Measurements from ENCODE around the gene CCDC121. TPM values are rescaled to one million over a fixed set of nuclear protein-coding genes. Genes with fewer than 3 reads are reported as not detected.
A peak's percentile ranks its signal among the peaks of the same experiment; 100 is the strongest.

CCDC121 gene
- total RNA-seq, 1 experiment from 2014 or later = 4.7 TPM

DNA sequence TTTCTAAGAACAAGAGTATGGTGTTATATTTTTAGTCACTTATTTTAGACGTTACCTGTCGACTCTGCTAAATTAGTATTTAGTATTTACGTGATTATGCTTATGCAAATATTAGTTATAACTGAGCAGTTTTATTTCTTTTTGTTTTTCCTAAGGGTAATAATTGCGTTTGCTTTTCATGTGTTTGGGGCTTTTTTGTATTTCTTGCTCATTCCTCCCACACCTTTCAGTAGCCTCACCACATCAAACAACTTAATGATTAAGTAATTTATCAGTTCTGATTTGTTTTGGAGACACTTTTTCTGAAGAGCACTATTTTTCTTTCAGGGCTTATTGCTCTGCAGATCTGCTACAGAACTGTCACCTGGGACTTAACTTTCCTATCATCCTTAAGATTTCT lies 42.4 kb upstream of the CCDC121 start:
- TF ChIP-seq, protein P1, sequence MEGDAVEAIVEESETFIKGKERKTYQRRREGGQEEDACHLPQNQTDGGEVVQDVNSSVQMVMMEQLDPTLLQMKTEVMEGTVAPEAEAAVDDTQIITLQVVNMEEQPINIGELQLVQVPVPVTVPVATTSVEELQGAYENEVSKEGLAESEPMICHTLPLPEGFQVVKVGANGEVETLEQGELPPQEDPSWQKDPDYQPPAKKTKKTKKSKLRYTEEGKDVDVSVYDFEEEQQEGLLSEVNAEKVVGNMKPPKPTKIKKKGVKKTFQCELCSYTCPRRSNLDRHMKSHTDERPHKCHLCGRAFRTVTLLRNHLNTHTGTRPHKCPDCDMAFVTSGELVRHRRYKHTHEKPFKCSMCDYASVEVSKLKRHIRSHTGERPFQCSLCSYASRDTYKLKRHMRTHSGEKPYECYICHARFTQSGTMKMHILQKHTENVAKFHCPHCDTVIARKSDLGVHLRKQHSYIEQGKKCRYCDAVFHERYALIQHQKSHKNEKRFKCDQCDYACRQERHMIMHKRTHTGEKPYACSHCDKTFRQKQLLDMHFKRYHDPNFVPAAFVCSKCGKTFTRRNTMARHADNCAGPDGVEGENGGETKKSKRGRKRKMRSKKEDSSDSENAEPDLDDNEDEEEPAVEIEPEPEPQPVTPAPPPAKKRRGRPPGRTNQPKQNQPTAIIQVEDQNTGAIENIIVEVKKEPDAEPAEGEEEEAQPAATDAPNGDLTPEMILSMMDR (IDR thresholded peaks at IDR 0.05; ENCODE audit: insufficient read depth in 1 of 2, low read depth in 1 of 2, low read length in 1 of 2, severe bottlenecking in 1 of 2, unreplicated experiment in 1 of 2) = no peak
- intact Hi-C loops (cut with micrococcal nuclease; ENCODE audit: unreplicated experiment) = no loop called here
- no TSS peak for BruUV-seq (replicated peaks)
- no peaks in the 10 kb centered on the region for H3K9me3 Mint-ChIP-seq (ENCODE audit: unreplicated experiment)
- ChIA-PET POLR2A (no interaction called here), CTCF (no interaction called here)
- Histone ChIP-seq H3K4me3 (ENCODE audit: low read depth, low read length) (no peak overlapping the region), H3K36me3 (ENCODE audit: control insufficient read depth, insufficient read depth, low read length) (no peaks in the 10 kb centered on the region), H3K4me1 (no peaks in the 10 kb centered on the region), H3K9me3 (no peaks in the 10 kb centered on the region), H3K27me3 (replicated peaks; ENCODE audit: control insufficient read depth, insufficient read depth, low read length) (no peaks in the 10 kb centered on the region)
- H3K4me1 Mint-ChIP-seq (ENCODE audit: low read depth, unreplicated experiment) = no peaks in the 10 kb centered on the region
- no peak for DNase-seq
- no peak overlapping the region for H3K4me3 Mint-ChIP-seq (ENCODE audit: unreplicated experiment)
- no peaks in the 10 kb centered on the region for H3K27me3 Mint-ChIP-seq (ENCODE audit: insufficient read depth, unreplicated experiment)
- no peak overlapping the region for H3K27ac Mint-ChIP-seq (ENCODE audit: unreplicated experiment)
- peaks cover 81% of the 10 kb centered on the region for H3K36me3 Mint-ChIP-seq (ENCODE audit: insufficient read depth, unreplicated experiment)

DNA sequence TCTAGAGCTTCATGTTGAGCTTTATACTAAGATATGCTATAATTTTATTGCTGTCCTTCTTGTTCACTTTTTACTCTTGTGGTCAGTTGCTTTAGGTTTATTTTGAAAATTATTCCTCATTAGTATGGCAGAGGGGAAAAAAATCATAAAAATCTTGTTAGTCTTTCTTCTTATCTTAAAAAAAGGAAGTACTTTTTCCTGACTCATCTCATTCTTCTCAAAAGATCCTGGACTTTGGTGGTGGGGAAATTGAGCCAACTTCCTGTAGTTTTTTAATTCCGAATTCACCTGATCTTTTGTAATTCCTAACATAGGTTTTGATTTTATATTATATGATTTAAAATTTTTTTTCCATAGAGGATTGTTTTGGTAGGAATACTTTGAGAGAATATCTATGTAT lies 38.6 kb upstream of the CCDC121 start:
- no peak overlapping the region for H3K4me3 ChIP-seq (ENCODE audit: low read depth, low read length)
- ChIA-PET CTCF (no interaction called here), POLR2A (no interaction called here)
- H3K36me3 Mint-ChIP-seq (ENCODE audit: insufficient read depth, unreplicated experiment) = peaks cover 66% of the 10 kb centered on the region
- H3K36me3 ChIP-seq (ENCODE audit: control insufficient read depth, insufficient read depth, low read length) = no peaks in the 10 kb centered on the region
- no peak overlapping the region for H3K4me3 Mint-ChIP-seq (ENCODE audit: unreplicated experiment)
- TF ChIP-seq, protein P1 (IDR thresholded peaks at IDR 0.05; ENCODE audit: insufficient read depth in 1 of 2, low read depth in 1 of 2, low read length in 1 of 2, severe bottlenecking in 1 of 2, unreplicated experiment in 1 of 2) = no peak
- peaks cover 11% of the 10 kb centered on the region for H3K4me1 Mint-ChIP-seq (ENCODE audit: low read depth, unreplicated experiment)
- H3K9me3 Mint-ChIP-seq (ENCODE audit: unreplicated experiment) = no peaks in the 10 kb centered on the region
- no peaks in the 10 kb centered on the region for H3K27me3 ChIP-seq (replicated peaks; ENCODE audit: control insufficient read depth, insufficient read depth, low read length)
- no peak overlapping the region for H3K27ac Mint-ChIP-seq (ENCODE audit: unreplicated experiment)
- intact Hi-C loops (cut with micrococcal nuclease; ENCODE audit: unreplicated experiment) = no loop called here
- DNase-seq = no peak
- peaks cover 2% of the 10 kb centered on the region; the same call in 1 of the 2 replicates for H3K4me1 ChIP-seq
- H3K9me3 ChIP-seq = no peaks in the 10 kb centered on the region
- no TSS peak for BruUV-seq (replicated peaks)
- H3K27me3 Mint-ChIP-seq (ENCODE audit: insufficient read depth, unreplicated experiment) = no peaks in the 10 kb centered on the region

DNA sequence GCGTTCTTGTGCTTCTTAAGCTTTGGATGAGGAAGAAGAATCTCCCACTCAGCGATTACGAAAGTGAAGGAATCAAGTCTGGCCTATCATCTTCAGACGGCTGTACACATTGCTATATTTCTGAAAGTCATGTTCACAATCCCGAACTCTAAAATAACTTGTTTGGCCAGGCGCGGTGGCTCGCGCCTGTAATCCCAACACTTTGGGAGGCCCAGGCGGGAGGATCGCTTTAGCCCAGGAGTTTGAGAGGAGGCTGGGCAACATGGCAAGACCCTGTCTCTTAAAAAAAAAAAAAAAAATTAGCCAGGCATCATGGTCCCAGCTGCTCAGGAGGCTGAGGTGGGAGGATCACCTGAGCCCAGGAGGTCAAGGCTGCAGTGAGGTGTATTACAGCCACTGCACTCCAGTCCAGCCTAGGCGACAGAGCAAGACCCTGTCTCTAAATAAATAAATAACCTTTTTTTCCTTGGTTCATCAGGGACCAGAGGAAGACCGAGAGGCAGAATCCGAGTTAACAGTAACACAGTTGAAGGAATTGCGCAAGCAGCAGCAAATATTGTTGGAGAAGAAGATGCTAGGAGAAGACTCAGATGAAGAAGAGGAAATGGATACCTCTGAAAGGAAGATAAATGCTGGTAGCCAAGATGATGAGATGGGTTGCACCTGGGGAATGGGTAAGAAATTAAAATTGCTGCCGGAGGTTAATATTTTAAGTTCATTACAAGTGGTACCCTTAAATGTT lies 36.0 kb upstream of the CCDC121 start:
- CTCF ChIA-PET = interaction anchor here (1.0 to 2.4 kb wide), 2 partner anchors 18 to 24 kb away, joined by 4 to 22 read pairs; no protein-coding TSS in a partner anchor
- H3K4me3 ChIP-seq (ENCODE audit: low read depth, low read length) = peak overlapping the region; percentile 60

More for the DNA sequence above, 36.0 kb upstream of the CCDC121 start:
- H3K4me3 Mint-ChIP-seq (ENCODE audit: unreplicated experiment) = peak overlapping the region; percentile 99
- intact Hi-C loops (cut with micrococcal nuclease; ENCODE audit: unreplicated experiment) = no loop called here
- TF ChIP-seq, protein P1 (IDR thresholded peaks at IDR 0.05; ENCODE audit: insufficient read depth in 1 of 2, low read depth in 1 of 2, low read length in 1 of 2, severe bottlenecking in 1 of 2, unreplicated experiment in 1 of 2) = no peak
- no TSS peak for BruUV-seq (replicated peaks)
- no peaks in the 10 kb centered on the region for H3K9me3 Mint-ChIP-seq (ENCODE audit: unreplicated experiment)
- peaks cover 14% of the 10 kb centered on the region for H3K4me1 Mint-ChIP-seq (ENCODE audit: low read depth, unreplicated experiment)
- H3K27me3 Mint-ChIP-seq (ENCODE audit: insufficient read depth, unreplicated experiment) = no peaks in the 10 kb centered on the region
- POLR2A ChIA-PET = interaction anchor here (1.2 to 1.8 kb wide), 2 partner anchors 17 to 41 kb away, joined by 3 to 8 read pairs; no protein-coding TSS in a partner anchor
- Histone ChIP-seq H3K36me3 (ENCODE audit: control insufficient read depth, insufficient read depth, low read length) (peaks cover 4% of the 10 kb centered on the region; the same call in 1 of the 2 replicates), H3K27me3 (replicated peaks; ENCODE audit: control insufficient read depth, insufficient read depth, low read length) (no peaks in the 10 kb centered on the region), H3K9me3 (no peaks in the 10 kb centered on the region), H3K4me1 (peaks cover 6% of the 10 kb centered on the region; the same call in 1 of the 2 replicates)
- DNase-seq = no peak
- H3K36me3 Mint-ChIP-seq (ENCODE audit: insufficient read depth, unreplicated experiment) = peaks cover 68% of the 10 kb centered on the region
- H3K27ac Mint-ChIP-seq (ENCODE audit: unreplicated experiment) = peak overlapping the region; percentile 100

Measured in Caco-2 (cell line).